GM18511 (cell line): ENCODE data around the gene SMG6.
A peak's percentile ranks its signal among the peaks of the same experiment; 100 is the strongest.

Experiments
- ATAC-seq: cut with Tn5 transposase; IDR thresholded peaks from one replicate; pipeline ENCODE4 v1.9.1; 2021; ENCODE audit warnings: mild to moderate bottlenecking, moderate library complexity; ENCODE audit not compliant: unreplicated experiment

SMG6 gene

DNA sequence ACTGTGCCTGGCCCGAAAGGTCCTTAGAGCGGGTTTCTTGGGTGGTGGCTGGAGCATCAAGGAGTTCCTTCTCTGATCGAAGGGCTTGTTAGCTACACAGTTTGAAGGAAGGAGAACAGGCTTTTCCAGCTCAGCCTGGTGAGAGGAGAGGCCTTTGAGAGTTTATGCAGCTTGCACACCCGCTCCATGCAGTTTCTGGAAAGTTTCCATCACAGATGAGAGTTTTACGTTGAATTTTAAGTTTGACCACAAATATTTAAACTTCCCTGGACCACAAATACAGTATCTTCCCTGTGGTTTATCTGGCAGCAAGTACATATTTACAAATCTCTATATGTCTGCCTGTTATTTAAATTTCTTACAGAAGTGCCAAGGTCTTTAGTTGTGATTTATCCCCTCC, 191.9 kb downstream of the SMG6 start:
- no peak for ATAC-seq

DNA sequence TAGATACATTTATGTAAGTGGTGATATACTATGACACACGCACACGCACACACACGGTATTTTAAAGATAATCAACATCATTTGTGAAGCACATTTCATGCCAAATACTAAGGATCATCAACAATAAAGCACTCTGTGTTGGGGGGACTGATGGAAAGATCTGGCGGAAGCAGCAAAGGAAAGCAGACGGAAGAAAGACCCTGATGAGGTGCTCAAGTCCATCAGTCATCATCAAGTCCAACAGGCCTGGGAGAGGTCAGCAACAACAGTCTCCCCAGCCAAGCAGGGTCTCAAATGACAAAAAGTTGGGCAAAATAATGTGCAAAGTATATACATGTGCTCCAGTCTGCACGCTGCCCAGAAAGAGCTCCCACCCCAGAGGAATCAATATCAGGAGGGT, 193.1 kb downstream of the SMG6 start:
- no peak for ATAC-seq

DNA sequence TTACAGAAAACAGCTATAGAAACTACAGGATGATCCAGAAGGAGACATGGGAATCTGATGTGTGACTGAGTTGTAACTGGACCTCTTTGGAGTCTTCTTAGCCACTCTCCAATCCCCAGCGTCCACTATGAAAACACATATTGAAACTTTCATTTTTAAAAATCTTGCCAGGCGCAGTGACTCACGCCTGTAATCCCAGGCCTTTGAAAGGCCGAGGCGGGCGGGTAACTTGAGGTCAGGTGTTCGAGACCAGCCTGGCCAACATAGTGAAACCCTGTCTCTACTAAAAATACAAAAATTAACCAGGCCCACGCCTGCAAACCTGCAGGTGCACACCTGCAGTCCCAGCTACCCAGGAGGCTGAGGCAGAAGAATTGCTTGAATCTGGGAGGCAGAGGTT, 195.4 kb downstream of the SMG6 start:
- ATAC-seq: no peak

DNA sequence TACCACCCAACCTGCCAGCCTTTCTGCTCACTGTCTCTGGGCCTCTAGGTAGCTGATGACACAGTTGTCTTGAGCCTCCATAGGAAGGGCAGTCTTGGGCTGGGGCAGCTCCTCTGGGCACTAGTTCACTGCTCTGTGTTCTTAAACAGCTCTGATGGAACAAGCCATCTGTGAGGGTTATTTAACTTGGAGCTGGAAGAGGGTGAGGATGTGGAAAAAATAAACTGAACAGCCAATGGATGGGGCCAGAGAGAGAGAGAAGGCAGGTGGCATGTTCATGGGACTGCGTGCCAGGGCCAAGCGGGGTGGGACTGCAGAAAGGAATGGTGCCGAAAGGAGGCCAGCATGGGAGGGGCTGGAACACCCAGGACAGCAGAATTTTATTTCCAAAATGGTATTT, 196.1 kb downstream of the SMG6 start:
- ATAC-seq: no peak

DNA sequence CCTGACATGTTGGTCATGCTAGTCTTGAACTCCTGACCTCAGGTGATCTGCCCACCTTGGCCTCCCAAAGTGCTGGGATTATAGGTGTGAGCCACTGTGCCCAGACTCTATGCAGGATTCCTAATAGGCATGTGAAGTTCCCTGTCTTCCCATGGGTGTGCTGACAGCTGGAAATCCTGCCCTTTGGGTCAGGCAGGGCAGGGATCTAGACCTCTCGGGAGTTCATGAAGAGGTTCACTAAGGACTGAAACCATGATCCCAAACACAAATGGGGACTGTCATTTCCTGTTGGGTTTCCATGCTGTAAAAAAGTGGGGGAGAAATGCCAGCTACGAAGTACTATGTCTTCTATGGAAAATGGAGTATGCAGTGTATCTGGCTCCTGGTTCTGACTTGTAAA, 196.5 kb downstream of the SMG6 start:
- ATAC-seq: no peak

DNA sequence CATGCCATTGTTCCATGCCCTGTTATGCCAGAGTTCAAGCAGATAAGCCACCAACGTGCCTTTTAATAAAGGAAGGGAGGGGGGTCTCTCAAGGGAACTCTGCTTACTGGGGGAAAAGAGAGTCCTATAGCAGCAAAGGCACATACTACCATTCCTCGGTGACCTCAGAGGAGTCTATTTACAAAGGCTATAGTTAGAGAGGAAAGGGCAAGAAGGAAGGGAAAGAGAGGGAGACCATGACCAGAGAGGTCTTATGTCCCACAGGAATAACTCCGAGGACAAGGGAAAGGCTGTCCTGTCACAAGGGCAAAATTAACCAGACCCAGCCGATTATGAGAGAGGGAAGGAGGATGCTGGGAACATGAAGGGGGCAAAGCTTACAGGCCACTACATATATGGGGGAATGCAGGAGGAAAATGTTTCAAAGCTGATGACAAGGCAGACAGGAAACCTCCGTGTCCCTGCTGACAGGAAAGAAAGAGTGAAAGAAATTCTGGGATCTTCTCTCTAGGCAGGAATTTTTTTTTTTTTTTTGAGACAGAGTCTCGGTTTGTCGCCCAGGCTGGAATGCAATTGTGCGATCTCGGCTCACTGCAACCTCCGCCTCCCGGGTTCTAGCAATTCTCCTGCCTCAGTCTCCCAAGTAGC, 197.2 kb downstream of the SMG6 start:
- no peak for ATAC-seq

DNA sequence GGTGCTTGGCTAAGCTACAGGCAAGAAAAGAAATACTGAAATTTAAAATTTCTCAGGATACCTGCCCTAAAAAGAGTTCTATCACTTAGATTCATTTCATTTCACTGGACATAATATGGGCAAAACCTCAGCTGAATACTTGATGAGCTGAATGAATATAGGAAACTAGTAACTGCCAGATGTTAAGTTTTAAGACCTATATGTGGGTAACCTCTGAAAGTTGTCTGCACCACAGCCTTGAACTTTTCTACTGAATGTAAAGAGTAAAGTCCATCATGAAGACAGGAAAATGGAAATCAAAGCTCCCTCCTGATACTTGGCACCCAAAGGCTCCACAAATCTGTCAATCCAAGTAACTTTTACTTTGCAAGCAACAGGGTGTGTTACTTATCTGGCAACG, 197.9 kb downstream of the SMG6 start:
- no peak for ATAC-seq

DNA sequence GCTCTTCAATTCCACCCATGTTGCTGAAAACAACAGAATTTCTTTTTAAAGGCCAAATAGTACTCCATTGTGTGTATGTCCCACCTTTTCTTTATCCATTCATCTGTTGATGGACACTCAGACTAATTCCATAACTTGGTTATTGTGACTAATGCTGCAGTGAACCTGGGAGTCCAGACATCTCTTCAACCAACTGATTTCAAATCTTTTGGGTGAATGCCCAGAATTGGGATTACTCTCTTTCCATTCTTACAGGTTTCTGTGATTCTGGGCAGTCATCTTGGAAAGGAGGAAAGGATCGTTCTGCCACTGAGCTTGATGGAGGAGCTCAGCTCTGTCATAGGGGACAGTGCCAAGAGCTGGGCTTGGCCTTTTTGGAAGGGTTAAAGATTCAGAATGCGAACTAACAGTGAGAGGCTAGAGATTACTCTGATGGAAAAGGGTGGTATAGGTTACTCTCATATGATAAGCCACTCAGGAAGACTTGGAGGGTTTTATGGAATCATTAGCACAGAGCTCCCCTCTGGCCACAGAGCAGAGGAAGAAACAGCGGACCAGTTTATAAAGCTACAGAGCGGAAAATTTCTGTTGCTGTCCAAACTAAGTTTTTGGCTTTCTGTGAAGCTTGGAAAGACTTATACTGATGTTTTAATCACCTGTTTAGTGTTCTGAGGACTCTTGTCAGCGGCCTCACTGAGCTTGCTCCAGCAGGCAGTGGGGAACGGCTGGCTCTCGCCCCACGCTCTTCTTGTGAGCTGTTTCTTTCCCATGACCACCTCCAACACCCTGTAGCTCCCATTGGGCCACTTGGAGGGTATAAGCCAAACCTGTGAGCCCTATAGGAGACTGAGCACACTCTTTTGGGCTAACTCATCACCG, 200.4 kb downstream of the SMG6 start:
- ATAC-seq: no peak

DNA sequence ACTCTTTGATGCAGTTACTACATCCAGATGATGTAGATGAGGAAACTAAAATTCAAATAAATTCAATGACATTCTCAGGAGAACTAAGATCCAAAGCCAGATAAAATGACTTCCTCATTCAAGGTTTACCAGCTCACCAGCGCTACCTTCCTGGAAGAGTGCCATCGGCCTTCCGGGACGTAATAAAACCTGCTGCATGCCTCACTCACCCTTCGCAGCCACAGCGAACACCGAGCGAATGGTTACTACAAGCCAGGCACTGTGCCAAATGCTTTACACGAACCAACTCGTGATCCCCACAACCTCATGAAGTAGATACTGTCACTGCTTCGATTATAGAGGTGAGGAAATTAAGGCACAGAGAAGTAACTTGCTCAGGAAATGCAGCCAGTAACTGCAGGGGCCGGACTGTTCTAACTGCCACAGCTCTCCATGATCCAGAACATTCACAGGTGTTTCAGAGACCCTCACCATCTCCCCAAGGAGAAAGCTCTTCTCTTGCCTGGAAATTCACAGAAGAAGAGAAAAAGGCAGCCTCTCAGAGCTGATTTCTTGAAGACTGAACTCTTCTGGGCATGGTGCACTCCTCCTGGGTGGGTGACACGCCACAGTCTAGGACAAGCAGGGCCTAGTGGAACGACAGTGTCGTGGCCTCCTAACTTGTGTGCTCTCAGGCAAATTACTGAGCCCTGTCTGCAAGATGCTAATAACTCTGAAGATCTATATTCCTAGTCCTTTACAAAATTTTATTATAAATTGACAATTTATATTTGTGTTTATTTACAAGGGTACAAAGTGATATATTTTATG, 201.9 kb downstream of the SMG6 start:
- ATAC-seq: no peak

DNA sequence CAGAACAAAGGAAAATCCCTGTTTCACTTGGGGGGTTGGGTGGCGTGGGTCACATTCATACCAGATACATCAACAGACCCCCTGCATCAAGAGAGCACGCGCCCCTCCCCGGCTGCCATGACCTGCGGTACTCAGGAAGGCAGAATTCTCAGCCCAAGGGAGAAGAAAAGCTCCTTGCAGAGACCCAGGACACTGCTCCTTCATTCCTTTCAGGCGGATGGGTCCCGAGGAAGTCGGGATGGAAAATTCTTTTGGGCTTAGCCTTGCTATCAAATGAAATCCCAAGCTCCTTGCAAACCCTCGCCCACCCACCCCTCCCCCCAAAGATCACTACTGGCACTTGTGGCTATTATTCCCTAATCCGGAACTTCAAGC, 208.1 kb downstream of the SMG6 start:
- no peak for ATAC-seq

DNA sequence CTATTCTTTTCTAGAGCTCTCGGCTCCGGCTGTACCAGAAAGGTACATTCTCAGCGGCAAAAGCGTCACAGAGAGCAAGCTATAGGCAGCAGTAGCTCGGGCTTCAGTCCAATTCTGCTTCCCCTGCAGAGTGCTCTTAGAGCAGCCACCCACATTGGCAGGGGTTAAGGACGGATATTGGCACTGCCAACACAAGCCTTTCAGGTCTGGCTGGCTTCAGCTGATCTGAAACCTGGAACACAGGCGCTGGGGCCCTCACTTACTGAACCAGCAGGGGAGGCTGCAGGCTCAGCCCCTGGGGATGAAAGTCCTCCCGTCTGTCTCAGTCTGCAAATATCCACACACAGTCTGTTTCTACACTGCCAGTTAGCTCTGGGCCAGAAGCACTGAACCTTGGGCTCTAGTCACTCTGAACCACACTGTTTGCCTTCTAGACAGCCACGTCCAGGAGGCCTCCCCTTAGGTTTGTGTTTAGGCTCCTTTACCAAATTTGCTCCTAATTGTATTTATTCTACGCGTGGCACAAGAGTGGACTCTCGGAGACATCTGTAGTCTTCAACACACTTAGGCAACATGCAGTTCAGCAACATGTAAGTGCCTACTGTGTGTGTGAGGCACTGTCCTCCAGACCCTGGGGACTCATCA, 208.6 kb downstream of the SMG6 start:
- ATAC-seq: no peak

DNA sequence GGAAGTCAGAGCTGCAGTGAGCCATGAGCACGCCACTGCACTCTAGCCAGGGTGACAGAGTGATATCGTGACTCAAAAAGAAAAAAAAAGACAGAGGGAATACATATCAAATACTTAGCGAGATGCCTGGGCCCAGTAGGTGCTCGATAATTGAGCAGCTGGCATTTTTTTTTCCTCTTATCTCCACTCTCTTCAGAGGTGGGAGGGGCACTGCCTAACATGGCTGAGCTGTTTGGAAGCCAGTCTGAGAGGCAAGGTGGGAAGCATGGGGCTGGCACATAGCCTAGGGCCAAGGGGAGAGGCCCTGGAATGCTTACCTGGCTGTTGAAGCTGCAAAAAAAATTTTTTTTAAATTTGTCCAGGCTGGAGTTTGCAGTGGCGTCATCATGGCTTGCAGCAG, 210.2 kb downstream of the SMG6 start:
- ATAC-seq: no peak

DNA sequence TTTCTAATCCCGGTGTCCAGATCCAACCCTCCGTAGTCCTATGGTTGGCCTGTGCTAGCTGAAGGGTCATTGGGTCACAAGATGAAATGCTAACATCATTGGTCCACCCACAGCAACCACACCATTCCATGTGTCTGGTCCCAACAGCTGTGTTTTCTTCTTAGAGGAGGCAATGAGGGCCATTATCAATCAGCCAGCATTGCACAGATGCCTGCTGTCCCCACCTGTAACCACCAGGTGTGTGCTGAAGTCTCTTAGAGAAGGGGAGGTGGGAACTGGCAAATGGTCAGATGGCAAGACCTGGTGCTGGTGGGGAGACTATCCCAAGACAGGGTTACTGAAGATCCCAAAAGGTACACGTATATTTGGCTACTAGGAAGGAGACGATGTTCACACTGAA, 211.3 kb downstream of the SMG6 start:
- no peak for ATAC-seq

DNA sequence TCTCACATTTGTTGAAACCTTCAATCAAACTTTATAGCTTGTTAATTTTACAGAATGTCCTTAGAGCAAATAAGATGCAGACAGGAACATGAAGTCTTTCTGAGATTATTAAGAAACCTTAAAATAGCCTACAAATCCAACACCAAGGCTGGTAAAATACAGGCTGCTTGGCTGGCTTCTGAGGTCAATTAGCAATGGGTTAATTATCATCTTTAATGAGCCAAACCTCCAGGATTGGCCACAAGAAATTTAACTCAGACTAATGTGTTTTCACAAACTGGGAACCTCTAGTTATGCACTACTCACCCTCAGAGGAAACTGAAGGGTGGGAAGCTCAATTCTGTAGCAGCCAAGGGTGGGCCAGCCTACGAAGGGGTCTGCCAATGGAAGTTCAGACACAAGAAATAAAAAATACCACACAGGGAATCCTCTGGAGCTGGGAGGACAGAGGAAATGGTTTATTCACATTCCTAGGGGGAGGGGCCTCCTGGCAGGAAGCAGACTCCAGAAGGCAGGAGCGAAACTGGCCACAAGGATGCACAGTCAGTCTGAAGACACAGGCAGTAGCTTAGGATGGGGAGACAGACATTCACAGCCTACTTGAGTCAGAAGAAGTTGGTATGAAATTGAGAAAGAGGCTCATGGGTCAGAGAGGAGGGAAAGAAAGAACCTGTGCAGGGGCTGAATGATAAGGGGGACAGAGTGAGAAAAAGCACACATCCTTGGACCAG, 212.6 kb downstream of the SMG6 start:
- no peak for ATAC-seq

DNA sequence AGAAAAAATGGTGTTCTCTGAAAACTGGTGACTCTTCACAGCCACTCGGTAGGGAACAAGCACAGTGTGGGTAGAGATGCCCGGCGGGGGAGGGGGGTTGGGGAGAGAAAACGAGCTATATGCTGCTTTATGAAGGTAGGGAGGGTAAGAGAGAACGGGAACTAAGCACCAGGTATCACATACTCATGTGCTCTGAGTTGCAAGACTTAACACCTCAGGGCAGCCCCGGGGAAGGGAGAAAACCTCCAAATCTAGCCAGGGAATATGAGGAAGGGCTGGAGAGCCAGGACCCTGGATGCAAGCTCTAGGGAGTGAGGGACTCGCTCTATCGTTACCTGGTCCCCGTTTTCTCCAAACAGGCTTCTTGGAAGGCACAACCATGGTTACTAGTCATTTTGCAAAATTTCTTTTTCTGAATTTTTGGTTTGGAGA, 213.4 kb downstream of the SMG6 start:
- no peak for ATAC-seq

DNA sequence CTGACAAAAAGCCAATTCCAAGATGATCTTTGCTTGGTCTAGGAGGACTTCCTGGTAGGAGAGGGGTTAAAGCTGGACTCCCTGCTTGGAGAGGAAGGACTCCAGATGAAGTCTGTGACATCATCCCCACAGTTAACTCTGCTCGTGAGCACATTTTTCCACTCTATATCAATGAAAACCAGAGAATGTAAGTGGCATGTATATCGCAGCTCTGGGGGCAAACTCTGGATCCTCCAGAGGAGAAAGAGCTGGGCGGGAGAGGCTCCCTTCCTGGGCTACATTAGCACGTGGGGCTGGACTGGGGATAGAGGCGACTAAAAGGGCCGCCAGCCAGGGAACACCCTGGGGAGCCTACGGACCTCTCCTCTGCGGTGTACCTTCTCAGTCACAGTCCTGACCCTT, 214.6 kb downstream of the SMG6 start:
- ATAC-seq: peak; percentile 19

DNA sequence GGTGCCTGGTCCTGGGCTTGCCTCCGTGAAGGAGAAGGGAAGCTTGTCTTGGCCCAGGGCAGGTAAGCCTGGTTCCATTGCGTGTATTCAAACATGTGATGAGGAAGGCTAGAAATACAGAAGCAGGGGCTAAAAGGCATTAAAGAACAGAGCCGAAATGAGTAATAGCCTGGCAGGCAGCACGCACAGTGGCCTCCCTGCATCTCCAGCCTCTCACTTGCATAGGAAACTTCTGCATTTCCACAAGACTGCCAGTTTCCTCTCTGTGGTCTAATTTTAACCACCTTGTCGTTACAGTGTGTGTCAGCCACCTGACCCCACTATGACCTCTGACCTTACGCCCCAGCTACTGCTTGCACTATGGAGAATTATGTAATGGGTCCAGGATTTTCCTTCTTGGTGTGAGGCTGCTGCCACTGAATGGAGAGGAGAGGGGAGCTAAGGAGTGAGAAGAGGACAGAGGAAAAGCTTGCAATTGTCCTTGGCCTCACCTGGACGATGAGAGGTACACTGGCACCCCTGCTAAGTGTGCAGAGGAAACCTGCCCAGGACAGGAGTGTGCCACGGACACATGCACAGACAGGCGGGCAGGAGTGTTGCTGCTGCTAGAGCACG, 215.9 kb downstream of the SMG6 start:
- peak; percentile 54 for ATAC-seq

DNA sequence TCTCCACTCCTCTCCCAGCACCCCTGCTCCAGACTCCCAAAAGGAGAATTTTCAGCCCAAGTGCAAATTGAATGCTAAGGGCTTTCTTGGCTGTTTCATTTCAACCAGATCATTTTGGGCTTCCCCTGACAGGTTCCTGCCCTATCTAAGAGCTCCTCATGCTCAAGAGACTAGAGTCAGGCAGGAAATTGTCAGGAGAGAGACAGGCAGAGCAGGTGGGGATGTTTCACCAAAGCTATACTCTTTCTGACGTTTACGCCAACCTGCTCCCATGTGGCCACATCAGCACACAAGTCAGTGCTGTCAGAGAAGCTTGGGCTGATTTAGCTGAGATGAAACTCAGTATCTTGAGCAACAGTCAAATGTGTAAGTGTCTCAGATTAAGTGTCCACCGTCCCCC, 217.3 kb downstream of the SMG6 start:
- no peak for ATAC-seq

DNA sequence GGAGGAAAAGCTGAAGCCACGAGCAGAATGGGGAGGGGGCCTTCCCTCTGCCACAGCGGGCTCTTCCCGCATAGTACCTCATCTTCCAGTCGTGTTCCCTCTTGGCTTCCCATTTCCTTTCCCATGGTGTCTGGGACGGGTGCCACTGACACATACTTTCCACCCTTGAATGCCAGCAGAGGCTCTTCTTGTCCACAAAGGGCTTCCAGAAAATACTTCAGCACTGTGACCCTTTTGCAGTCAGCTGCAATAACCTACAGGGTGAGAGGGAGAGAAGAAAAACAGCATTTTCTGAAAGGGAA, 218.0 kb downstream of the SMG6 start:
- no peak for ATAC-seq
